Measurements from ENCODE around the gene IL1RAPL1.

The IL1RAPL1 gene

DNA sequence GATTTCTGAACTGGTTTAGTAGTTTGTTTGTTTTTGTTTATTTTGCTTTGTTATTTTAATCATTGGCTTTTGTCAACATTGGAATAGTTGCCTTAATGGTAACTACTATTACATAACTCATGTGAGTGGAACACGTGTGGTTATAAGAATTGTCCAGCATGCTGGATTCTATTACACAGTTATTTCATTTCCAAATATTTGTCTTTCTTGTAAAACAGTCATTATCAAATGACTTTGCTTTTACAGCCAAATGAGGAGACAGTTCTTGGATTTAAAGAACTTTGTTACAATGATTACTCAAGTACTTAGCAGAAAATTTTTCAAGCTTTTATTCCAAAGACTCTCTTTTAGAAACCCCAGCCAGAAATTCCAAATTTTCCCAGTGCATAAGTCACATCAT lies 1112.0 kb downstream of the IL1RAPL1 start:
- in situ Hi-C loops (cut with MboI; ENCODE audit: low sequenced_read_pairs) = no loop called here

DNA sequence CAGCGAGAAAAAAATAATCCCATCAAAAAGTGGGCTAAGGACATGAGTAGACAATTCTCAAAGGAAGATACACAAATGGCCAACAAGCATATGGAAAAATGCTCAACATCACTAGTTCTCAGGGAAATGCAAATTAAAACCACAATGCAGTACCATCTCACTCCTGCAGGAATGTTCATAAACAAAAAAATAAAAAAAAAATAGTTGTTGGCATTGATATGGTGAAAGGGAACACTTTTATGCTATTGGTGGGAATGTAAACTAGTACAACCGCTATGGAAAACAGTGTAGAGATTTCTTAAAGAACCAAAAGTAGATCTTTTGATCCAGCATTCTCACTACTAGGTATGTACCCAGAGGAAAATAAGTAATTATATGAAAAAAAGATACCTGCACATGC lies 1119.8 kb downstream of the IL1RAPL1 start:
- in situ Hi-C loops (cut with MboI; ENCODE audit: low sequenced_read_pairs) = no loop called here

DNA sequence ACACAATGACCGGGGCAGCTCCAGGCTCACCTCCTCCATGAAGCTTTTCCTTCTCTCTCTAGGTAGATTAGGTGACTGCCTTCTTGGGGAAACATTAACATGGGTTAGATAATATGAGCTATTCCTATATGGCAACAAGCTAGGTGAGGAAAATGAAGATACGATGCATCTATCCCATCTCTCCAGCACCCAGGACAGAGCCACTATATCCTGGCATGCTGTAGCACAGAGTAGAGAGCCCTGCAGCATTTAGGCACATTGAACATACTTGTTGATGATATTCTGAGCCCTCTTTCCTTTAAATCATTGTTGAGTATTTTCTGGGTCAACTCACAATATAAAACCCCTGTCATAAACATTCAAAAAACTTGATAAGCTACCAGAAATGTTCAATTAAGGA lies 1133.9 kb downstream of the IL1RAPL1 start:
- in situ Hi-C loops (cut with MboI; ENCODE audit: low sequenced_read_pairs) = no loop called here

DNA sequence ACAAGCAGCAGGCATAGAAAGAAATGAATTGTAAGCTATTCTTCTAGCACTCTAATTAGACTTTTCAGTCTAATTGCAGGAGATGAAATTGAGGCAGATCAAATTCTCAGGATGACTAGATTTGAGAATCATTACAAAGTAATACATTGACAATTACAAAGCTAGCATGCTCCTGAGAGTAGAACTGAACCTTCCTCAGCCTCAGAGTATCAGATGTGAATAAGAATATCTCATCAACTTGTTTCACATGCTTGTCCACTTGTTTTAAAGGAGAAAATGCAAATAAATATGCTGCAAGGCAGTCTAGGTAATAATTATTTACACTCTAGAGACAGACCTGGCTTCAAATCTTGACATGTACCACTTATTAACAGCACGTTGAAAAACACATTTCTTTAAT lies 1137.1 kb downstream of the IL1RAPL1 start:
- in situ Hi-C loops (cut with MboI; ENCODE audit: low sequenced_read_pairs) = no loop called here

DNA sequence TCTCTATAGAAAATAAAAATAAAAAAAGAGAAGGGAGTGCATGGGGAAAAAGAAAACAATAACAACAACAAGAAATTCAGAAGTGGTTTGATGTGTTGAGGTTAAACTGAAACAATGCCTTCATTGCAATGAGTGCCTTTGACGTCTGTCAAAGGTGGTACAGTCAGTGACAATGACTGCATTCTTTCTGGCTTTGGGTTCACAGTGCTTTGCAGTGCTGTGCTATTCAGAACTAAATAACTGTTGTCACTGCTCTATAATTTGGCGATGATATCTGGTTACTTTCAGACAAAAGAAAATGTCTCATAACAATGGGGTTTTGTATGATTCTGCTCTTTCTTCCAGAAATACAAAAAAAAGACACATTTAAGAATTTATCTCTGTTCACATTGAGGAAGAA lies 1139.6 kb downstream of the IL1RAPL1 start:
- in situ Hi-C loops (cut with MboI; ENCODE audit: low sequenced_read_pairs) = no loop called here

DNA sequence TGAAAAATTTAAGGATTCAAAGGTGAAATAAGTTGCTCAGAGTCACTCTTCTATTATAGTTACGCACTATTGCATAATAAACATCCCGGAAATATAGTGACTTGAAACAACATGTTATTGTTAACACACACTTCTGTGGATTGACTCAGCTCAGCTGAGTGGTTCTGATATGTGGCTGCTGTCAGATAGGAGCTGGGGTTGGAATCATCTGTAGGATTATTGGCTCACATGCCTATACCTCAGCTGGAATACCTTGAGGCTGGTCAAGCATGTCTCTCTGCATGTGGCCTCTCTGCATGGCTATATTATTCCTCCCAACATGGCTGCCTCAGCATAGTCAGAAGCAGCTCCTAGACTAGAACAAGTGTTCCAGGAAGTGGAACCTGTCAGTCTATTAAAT lies 1141.4 kb downstream of the IL1RAPL1 start:
- in situ Hi-C loops (cut with MboI; ENCODE audit: low sequenced_read_pairs) = no loop called here

DNA sequence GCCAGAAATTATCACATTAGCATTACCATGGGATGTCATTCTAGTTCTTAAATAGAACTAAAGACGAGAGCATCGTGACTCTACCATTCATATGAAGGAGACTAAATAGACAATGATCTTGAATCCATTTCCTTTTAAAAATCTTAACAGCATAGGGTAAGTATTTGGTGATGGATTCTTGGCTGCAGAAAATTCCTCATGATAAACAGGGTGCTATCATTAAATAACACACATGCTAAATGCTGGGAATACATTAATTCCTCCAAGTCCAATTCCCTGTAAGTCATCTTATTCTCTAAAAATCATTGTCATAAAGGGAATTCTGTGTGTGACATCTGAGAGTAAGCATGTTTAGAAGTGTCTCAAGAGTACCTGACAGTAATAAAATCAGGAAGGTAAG lies 1157.7 kb downstream of the IL1RAPL1 start:
- in situ Hi-C loops (cut with MboI; ENCODE audit: low sequenced_read_pairs) = no loop called here

DNA sequence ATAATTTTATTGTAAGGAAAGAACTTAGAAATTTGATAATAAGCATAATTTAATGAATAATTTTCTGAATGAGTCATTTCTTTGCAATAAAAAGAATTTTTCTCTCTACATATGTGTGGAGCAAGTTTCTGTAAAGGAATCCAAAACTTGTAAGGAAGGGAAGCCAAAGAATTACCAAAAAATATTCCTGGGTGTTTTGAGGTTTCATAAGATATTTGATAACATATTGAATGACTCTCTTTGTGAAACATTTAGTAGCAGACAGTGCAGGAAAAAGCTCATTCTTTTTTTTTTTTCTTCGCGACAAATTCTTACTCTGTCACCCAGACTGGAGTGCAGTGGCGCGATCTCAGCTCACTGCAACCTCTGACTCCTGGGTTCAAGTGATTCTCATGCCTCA lies 1159.1 kb downstream of the IL1RAPL1 start:
- in situ Hi-C loops (cut with MboI; ENCODE audit: low sequenced_read_pairs) = no loop called here

DNA sequence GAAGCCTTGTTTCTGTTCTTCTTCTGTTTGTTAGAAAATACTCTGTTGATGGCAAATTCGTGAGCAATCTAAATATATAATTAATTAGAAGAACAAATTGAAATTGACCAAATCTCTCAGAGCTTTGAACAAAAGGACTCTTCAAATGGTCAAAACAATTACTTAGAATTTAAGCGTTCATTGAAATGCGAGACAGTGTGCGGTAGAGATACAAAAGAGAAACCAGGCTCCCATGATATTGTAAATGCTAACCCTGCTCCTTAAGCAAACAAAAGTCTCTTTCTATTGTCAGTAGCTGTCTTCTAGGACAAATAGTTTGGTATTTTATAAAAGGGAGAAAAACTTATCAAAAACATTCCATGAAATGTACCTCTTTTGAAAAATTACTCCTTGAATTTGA lies 1174.8 kb downstream of the IL1RAPL1 start:
- in situ Hi-C loops (cut with MboI; ENCODE audit: low sequenced_read_pairs) = no loop called here

DNA sequence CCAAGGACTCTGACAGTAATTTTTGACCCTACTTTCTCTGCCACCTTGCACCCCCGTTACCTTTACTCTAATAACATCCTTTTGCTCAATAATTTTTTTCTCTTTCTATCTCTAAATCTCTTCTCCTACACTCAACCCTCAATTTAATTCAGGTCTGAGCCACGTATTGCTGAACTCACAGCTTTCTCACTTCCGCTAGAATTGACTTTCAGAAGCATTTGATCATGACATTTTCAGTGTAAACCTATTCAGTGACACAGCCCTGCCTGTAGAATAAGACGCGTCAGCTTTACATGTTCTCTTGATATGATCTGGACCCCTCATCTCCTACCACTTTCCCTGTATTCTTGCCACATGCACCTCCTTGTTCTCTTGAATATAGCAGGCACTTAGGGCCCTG lies 1188.6 kb downstream of the IL1RAPL1 start:
- in situ Hi-C loops (cut with MboI; ENCODE audit: low sequenced_read_pairs) = no loop called here

DNA sequence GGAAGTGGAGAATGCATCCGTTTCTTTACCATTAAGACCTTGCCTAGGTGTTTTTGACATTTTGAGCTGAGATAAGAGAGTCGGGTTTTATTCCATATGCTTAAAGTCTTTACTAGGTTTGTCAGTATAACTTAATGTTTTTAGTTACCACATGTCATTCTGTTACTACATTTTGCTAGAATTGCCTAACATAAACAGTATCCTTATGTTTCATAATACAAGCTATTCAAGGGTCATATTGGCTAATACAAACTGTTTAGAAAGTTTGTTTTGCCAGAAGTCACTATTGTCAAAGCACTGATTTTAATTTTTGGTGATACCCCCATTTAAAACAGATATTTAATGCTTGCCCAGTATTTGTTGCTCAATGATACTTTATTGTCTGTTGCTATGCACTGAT lies 1200.4 kb downstream of the IL1RAPL1 start:
- in situ Hi-C loops (cut with MboI; ENCODE audit: low sequenced_read_pairs) = no loop called here

DNA sequence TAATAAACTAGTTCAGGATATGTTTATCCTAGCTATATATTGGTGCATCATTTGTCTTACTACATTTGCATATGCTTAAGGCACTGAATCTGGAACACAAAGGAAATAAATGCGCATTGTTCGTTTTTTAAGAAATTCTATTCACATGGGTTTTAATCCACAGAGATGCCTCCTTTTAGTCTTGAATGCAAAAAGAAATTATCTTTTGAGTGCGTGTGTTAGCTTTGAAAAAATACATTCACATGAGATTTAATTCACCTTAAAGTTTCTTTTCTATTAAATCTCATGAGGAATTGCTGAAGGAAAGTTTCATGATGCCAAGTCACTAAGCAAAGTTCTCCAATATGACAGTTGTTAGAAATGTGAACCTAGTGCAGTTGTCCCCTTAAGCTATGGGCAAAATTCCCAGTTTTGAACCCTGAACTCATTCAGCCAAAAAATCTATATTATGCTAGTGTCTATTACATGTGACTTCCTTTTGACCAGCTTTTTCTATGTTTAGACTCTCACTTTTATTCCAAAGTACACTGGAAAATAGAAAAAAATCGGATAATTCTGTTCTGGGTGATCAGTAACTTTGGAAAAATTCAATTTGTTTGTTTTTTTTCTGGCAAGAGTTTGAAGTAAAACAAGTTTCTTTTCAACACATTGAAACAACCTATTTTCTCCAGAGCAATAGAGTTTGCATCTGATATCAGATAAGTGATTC lies 1201.9 kb downstream of the IL1RAPL1 start:
- in situ Hi-C loops (cut with MboI; ENCODE audit: low sequenced_read_pairs) = no loop called here

DNA sequence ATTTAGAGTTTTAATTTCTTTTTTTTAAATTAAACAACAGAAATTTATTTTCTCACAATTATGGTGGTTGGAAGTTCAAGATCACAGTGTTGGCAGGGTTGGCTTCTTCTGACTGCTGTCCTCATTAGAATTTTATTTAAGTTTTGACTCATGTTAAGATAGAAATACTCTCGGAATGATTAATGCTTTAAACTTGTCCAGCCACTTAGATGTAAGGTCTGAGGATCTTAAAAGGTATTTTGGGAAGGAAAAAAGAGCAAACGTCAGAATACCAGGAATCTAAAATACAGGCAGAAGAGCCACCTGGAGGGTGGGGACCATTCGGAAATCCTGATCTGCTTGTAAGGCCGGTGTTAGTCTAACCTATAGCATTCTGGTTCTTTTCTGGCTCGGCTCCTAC lies 1205.1 kb downstream of the IL1RAPL1 start:
- in situ Hi-C loops (cut with MboI; ENCODE audit: low sequenced_read_pairs) = no loop called here

DNA sequence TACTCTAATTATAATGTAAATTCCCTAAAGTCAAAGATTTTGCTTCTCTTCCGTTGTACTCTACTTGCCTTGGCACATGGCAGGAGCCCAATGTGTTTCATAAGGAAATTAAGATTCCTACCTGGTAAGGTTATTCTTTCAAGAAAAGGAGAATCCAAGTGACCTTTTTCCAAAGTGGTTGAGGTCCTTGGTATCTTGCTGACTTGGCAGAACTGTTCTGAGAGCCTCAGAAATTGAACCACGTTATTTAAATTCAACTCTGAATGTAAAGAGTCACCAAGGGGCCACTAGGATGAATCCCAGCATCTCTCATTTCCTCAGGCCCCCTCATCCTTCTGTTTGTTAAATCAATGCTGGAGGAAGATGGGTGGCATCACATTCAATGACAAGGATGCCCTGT lies 1209.9 kb downstream of the IL1RAPL1 start:
- in situ Hi-C loops (cut with MboI; ENCODE audit: low sequenced_read_pairs) = no loop called here

DNA sequence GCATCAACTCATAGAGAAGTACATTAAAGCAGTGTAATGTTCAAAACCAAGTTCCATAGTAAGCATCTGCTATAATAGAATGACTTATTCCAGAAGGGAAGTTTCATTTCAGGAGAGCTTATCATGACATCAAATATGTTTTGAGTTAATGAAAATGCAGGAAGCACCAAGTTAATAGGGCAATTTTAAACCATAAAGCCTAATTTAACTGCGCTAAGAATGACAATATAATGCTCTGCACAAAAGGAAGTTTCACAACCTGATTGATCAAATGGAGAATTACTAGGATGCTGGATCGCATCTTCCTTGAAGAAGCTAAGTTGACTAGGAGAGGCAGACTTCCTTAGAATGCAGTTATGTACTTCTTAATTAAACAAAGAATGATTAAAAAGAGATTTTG lies 1211.2 kb downstream of the IL1RAPL1 start:
- in situ Hi-C loops (cut with MboI; ENCODE audit: low sequenced_read_pairs) = no loop called here

DNA sequence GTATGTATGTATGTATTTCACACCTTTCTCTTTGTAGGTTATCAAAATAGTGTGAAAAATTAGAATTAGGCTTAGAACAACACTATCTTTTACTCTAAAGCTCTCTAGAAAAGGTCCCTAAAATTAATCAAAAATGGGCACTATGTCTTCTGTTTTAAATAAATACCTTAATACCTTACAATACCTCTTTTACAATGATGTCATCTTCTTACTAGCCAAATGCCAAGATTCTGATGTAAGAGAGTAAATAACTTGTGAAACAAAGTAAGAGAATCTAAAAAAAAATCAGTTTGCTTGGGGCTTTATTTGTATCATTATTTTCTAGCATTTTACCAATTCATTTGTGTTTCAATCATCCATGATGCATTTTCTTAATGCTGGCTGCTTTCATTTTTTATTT lies 1225.9 kb downstream of the IL1RAPL1 start:
- in situ Hi-C loops (cut with MboI; ENCODE audit: low sequenced_read_pairs) = no loop called here

DNA sequence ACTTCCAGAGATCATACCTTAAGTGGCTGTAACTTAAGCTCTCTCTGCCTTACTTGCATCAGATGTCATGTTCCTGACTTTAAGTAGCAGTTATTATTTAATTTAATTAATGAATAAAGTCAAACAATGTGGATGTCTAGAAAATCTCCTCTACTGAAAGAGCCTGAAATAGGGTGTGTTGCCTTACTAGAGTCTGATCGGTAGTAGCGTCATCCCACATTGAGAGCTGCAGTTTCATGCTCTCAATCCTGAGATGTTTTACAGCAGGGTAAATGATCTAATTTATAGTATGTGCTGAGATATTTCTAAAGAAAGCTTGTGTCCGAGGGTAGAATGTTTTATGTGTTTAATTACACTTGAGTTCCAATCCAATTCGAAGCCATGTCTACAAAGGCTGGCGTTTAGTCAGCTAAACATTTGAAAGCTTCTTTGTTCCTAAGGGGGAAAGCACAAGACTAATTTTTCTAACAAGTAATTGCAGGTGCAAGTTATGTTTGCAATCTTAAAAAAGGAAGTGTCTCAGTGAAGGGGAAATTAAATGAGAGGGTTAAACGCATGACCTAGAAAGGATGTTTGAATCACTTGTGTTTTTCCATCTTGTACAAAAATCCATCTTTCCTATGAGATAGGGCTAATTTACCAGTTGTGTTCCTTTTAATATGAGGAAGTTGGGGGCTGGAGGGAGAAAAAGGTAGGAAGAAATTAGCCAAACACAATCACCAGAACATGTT lies 1237.1 kb downstream of the IL1RAPL1 start:
- in situ Hi-C loops (cut with MboI; ENCODE audit: low sequenced_read_pairs) = no loop called here

DNA sequence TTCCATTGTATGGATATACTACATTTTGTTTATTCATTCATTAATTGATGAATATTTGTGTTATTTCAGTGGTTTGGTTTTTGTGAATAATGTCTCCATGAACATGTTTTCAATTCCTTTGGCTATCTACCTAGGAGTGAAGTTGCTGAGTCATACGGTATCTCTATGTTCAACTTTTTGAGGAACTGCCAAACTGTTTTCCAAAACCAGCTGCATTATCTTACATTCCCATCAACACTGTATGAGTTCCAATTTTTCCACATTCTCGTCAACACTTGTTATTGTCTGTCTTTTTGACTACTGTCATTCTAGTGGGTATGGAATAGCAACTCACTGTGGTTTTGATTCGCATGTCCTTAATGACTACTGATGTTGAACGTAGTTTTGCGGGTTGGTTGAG lies 1239.5 kb downstream of the IL1RAPL1 start:
- in situ Hi-C loops (cut with MboI; ENCODE audit: low sequenced_read_pairs) = no loop called here

DNA sequence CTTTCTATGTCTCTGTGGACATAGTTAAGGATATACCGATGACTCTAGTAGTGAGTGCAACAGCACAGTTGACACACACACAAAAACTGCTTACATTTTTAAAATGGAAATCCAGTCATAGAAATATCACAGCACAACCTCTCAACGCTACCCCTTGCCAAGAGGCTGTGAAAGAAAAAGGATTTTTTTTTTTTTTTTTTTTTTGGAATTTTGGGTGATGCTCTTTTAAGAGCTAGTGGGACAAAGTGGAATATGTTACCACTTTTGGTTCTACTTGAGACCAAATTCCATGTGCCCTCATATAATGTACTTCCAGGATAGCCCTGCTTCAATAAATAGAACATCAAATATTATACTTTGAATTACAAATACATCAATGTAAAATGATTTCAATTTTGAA lies 1247.1 kb downstream of the IL1RAPL1 start:
- in situ Hi-C loops (cut with MboI; ENCODE audit: low sequenced_read_pairs) = no loop called here

DNA sequence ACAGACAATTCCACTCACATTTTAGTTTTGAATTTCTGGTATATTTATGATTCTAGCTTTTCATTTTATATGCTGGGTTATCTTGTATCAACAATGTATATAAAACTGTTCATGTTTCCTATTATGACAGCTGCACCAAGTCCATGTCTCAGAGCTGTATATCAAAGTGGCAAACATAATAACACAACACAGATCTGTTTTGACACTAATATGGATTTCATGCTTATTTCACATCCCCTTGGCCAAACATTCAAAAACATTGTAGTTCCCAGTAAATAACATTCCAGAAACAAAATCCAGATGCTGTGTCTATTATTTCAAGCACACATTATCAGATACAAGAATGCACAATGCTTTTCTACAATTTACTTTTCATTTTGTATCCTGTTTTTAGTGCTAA lies 1247.5 kb downstream of the IL1RAPL1 start:
- in situ Hi-C loops (cut with MboI; ENCODE audit: low sequenced_read_pairs) = no loop called here

DNA sequence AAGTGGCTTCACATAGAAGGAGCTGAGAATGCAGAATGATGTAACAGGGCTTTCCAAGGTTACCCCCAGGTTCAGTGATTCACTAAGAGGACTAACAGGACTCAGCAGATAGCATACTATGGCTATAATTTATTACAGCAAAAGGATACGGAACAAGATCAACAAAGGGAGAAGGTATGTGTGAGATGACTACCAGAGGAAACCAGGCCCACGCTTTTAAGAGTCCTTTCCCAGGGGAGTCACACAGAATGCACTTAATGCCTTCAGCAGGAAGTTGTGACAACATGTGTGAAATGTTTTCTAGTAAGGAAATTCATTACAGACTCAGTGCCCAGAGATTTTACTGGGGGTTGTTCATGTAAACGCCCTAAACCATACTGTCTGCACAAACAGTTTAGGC lies 1254.5 kb downstream of the IL1RAPL1 start:
- in situ Hi-C loops (cut with MboI; ENCODE audit: low sequenced_read_pairs) = no loop called here

DNA sequence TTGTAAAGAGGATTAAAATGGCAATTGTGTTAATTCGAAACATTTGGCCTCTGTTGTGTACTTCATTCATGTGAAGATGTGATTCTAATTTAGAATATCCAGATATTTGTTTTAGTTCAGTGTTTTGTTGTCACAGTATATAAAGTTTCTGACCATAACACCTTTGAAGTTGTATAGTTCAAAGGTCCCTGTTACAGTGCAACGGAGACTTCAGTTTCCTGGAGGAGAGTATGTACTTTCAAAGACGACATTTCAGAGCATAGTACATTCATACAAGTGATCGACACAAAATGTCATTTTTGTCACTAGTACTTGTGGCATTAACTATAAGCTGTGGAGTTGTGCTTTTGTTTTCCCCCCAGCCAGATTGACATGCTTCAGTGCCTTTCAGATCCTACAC lies 1255.3 kb downstream of the IL1RAPL1 start:
- in situ Hi-C loops (cut with MboI; ENCODE audit: low sequenced_read_pairs) = no loop called here

Data from HL-60/S4 treated with retinoic acid at 250 ng/mL for 4 days and 3 days (cell line).